ENCODE data around the gene SCAI.

- TF ChIP-seq USF1 (IDR thresholded peaks at IDR 0.05) (no peak), REST (IDR thresholded peaks at IDR 0.05; ENCODE audit: low read depth) (no peak), MAX (IDR thresholded peaks at IDR 0.05) (no peak; the same call in 1 of the 2 replicates), YY1 (IDR thresholded peaks at IDR 0.05; ENCODE audit: low read depth) (no peak), FOXM1 (IDR thresholded peaks at IDR 0.05; ENCODE audit: borderline replicate concordance, low read depth) (no peak), CEBPB (IDR thresholded peaks at IDR 0.05) (no peak), EP300 (IDR thresholded peaks at IDR 0.05; ENCODE audit: borderline replicate concordance) (no peak), TEAD4 (IDR thresholded peaks at IDR 0.05) (no peak), EGR1 (IDR thresholded peaks at IDR 0.05) (no peak), CREB1 (IDR thresholded peaks at IDR 0.05; ENCODE audit: low read depth) (no peak), RAD21 (IDR thresholded peaks at IDR 0.05; ENCODE audit: low read depth) (no peak), ZBTB7A (IDR thresholded peaks at IDR 0.05; ENCODE audit: low read depth) (no peak)
Measured at GRCh38 chr9:125190361-125190801, 47.1 kb upstream of the SCAI start.

Data from Ishikawa (cell line).